Measurements from ENCODE around the gene AAGAB.
"Not testable (repeated sequence)": the region's sequence is repeated elsewhere in the genome, so short reads cannot be mapped to it uniquely, and the experiment has no call there.

Gene AAGAB, protein sequence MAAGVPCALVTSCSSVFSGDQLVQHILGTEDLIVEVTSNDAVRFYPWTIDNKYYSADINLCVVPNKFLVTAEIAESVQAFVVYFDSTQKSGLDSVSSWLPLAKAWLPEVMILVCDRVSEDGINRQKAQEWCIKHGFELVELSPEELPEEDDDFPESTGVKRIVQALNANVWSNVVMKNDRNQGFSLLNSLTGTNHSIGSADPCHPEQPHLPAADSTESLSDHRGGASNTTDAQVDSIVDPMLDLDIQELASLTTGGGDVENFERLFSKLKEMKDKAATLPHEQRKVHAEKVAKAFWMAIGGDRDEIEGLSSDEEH

DNA sequence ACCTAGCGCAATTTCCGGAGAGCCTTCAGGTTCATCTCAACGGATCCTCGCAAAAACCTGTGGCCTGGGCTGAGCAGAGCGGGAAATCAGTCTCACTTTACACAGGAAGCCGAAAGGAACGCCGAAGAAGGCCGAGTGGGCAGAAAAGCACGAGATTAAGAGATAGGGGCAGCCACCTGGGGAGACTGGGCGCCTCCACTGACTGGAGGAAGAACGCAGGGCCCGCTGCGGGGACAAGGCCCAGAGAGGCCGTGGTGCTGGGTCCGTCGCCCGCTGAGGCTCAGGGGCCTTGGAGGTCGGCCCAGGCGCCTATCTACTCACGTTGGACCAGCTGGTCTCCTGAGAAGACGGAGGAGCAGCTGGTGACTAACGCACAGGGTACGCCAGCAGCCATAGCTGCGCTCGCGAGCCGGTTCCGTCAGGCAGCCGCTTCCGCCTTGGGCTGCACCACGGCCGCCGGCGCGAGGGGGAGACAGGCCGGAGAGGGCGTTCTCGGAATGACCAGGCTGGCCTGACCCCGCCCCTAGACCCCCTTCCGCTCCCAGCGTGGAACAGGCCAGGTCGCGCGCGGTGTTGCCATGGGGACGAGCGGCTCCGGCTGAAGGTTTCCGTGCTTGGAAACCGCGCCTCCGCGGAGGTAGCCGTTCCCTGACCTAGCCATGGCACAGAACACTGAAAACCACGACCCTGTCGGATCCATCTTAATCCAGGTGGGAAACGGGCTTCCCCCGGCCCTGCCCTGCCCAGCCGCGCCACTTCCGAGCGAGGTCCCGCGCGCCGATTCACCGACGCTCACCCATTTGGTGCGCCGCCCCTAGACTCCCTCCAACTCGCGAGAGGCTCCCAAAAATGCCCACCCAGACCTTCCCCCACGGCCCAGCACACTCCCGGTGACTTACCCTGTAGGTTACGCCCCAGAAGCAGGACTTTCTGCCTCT, at the start of gene AAGAB, which contains the start of gene IQCH:
Gene AAGAB, minus strand, starts transcription at position 424 of the 938 bp plus-strand sequence. Its CDS starts 30 bp downstream, at position 394.
Gene IQCH, plus strand, starts transcription at position 549 of the 938 bp plus-strand sequence. Its CDS starts 111 bp downstream, at position 660.
- peak; percentile 99 for DNase-seq

- no peak for DNase-seq
Measured at GRCh38 chr15:67303490-67304363, 49.3 kb upstream of the AAGAB start.

DNA sequence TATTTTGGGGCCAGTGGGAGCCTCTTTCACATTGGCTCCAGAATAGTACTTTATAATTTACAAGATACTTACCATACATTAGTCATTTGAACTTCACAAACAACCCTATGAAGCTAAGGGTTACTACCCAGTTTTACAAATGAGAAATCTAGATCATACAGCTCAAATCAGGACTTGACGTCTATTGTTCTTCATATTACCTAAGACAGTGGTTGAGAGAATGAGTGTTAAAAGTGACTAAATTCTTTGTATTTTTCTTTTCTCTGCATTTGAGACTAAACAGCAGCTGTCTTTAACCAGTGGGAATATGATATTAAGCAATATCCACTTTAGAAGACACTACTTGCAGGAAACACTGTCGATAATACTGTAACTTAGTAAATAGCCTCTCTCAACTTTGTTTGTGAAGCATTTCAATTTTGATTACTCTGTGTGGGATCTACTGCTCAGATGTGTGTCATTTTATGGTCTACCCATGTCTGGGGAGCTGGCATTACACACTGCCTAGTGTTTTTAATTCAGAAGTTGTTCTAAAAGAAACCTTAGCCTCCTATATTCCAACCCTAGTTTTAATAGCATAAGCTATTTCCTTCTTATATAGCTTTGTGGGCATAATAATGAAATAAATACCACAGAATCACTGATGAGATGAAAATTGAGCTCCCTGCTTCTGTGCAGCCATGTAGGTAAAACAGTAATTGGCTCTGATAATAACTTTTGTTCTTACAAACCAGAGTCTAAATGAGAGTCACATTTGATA, 46.0 kb upstream of the AAGAB start:
- no peak for DNase-seq

- DNase-seq, result no peak
Measured at GRCh38 chr15:67296684-67297083, 42.2 kb upstream of the AAGAB start.

DNA sequence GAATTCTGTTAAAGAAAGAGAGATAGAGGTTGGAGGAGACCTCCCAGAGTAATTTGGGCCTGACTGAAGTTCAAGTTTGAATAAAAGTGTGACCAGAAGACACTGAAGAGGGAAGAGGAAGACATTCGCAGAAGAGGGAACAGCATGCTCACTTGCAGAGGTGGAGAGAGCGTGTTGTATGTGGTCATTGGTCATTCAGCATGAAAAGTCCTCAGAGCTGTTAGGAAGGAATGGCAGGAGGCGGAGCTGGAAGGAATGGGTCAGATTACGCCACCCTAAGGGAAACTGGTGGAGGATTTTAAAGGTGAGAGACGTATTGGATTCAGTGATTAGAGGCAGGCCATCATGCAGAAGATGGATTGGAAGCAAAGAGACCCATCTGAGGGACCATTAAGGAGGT, 41.7 kb upstream of the AAGAB start:
- no peak for DNase-seq

GRCh38 chr15:67290319-67290718, 35.9 kb upstream of the AAGAB start:
- DNase-seq, result no peak

DNA sequence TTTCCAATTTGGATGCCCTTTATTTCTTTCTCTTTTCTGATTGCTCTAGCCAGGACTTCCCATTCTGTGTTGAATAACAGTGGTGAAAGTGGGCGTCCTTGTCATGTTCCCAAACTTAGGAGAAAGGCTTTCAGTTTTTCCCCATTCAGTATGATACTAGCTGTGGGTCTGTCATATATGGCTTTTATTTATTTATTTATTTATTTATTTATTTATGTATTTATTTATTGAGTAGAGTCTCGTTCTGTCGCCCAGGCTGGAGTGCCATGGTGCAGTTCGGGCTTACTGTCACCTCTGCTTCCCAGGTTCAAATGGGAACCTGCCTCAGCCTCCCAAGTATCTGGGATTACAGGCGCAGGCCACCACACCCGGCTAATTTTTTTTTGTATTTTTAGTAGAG, 31.9 kb upstream of the AAGAB start:
- DNase-seq, result not testable (repeated sequence)

GRCh38 chr15:67285625-67286024, 31.2 kb upstream of the AAGAB start:
- DNase-seq, result not testable (repeated sequence)

DNA sequence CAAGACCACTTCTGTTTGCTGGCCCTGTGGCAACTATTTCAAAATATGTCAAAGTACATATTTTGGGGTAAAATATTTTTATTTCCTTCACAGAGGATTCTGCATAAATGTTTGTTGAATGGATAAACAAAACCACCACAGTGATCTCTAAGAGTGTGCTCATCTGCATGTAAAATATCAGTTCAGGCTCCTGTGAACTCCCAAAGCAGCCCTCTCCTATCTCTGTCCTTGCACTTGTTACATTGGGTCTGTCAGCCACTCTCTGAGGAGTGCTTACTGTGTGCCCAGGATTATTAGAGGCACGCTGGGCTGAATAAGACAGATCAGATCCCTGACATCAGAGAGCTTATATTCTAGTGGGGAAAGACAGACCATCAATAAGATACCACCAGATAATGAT, 27.3 kb upstream of the AAGAB start:
- no peak for DNase-seq

DNA sequence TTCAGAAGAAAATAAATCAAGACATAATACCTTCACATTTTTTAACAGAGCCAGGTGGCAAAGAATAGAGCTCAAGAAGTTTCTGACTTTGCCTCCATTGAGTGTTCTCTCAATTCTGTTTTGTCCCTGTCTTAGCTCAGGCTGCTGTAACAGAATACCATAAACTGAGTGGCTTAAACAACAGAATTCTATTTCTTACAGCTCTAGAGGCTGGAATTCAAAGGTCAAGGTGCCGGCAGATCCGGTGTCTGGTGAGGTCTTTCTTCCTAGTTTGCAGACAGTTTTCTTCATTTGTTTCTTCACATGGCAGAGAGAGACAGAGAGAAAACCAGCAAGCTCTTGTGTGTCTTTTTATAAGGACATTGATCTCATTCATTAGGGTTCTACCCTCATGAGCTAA, 25.8 kb upstream of the AAGAB start:
- DNase-seq, result no peak

GRCh38 chr15:67276666-67277065, 22.2 kb upstream of the AAGAB start:
- DNase-seq, result no peak

DNA sequence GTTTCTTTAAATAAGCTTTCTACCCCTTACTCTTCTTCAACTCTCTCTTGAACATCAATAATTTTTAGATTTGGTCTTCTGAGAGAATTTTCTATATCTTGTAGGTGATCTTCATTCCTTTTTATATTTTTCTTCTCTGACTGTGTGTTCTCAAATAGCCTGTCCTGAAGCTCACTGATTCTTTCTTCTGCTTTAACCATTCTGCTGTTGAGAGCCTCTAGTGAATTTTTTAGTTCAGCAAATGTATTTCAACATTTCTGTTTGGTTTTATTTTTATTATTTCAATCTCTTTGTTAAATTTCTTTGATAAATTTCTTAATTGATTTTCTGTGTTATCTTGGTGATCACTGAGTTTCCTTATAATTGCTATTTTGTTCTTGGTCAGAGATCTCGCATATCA, 19.8 kb upstream of the AAGAB start:
- DNase-seq, result no peak

DNA sequence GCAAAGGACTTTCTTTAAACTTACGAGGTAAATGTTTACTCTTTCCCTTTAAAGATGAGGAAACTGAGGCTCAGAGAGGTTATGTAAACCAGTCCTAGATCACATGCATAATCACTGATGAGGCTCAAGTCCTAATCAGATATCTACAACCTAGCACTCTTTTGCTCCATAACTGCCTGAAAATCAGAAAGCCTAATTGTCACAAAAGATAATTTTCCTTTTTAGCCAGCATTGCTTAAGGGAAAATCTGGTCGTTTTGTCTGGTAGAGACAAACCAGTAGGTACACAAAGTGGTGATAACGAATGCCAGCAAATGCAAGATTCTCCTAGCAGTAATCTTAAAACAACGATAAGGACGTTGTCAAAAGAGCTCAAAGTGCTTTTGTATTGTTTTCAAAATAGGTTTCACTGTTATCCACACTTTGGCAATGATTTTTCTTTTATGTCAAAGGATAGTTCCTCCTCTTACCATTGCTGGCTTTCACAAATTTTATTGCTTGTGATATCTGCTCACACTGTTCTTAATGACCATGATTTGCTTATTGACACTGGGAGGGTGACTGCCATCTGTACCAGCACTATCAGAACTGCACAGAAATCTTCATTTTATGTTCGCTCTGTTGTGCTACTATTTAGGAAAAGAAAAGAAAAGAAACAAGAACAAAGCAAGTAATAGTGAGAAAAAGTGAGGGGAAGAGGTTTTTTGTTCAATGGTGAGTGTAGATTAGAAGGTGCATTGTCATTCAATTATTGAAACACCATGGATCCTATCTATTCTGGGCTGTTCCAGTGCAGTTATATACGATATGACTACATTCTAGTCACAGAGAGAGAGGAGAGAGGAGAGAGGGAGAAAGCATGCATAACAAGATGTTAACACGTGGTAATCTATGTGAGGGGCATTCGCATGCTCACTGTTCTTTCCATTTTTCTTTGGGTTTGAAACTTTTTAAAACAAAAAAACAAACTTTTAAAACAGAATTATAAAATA, 13.8 kb upstream of the AAGAB start:
- no peak for DNase-seq

DNA sequence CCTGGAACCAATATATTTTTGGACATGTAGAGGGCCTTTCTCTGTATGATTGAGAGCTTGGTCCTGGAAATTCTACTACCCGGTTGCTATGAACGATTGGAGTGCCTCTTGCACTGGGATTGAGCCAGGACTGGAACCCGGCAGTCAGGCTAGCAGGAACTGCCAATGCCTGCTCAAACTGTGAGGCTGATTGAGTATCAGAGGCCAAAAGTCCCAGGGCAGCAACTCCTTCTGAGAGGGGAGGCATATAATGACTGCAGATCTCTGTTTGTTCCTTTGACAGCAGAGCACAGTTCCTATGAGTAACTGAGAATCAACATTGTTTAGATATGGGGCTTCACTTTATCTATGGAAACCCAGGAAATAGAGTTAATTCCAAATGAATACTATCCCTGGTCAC, 13.0 kb upstream of the AAGAB start:
- no peak for DNase-seq

GRCh38 chr15:67266870-67267269, 12.4 kb upstream of the AAGAB start:
- DNase-seq, result no peak

- DNase-seq, result no peak
Measured at GRCh38 chr15:67259806-67260205, 5.3 kb upstream of the AAGAB start.

- DNase-seq, result no peak
Measured at GRCh38 chr15:67259379-67259778, 4.9 kb upstream of the AAGAB start.

DNA sequence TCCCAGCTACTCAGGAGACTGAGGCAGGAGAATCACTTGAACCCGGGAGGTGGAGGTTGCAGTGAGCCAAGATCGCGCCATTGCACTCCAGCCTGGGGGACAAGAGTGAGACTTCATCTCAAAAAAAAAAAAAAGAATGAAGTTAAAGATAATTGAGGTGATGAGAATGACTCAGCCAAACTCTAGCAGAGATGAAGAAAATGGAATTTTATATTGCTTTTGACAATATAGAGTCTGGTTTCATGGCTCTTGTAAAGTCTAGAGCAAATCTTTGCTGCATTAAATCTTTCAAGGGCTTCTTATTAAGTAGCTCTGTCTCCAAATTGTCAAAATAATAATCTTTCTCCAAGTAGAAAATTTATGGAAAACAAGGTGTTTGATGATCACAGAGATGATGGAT, 4.0 kb upstream of the AAGAB start:
- not testable (repeated sequence) for DNase-seq

- DNase-seq, result no peak
Measured at GRCh38 chr15:67256051-67256450, 1.6 kb upstream of the AAGAB start.

GRCh38 chr15:67253549-67254237, 768 bp downstream of the AAGAB start:
- no peak for DNase-seq

All from stimulated activated CD4-positive, alpha-beta T cell treated with anti-CD3 and anti-CD28 coated beads, Interleukin-15, amount 100 ng/mL, for 24 hours (primary cell).